Caki2 (cell line): ENCODE data around the gene OLFML1. TPM values are rescaled to one million over a fixed set of nuclear protein-coding genes. Genes with fewer than 3 reads are reported as not detected.
"Not testable (repeated sequence)": the region's sequence is repeated elsewhere in the genome, so short reads cannot be mapped to it uniquely, and the experiment has no call there.

ENCODE experiments used
- DNase-seq: peaks from one replicate; pipeline ENCODE4 v3.0.0-alpha.2; 2015; ENCODE audit warnings: low read depth
- in situ Hi-C: cut with HindIII; loops from 2 replicates; pipeline ENCODE4 v1.10.0; 2016; ENCODE audit warnings: low sequenced_read_pairs, low pct_unique_long_range_greater_than_20kb, mixed read lengths
- total RNA-seq: library from RNA; depleted of rRNA; stranded (reverse); fragments of >200 nt; shearing (Covaris generic); gene quantifications from 2 replicates; pipeline ENCODE4 v1.2.3, GENCODE V29; 2014; ENCODE audit warnings: low replicate concordance

OLFML1 gene
- total RNA-seq, 1 experiment from 2014 or later = not detected

DNA sequence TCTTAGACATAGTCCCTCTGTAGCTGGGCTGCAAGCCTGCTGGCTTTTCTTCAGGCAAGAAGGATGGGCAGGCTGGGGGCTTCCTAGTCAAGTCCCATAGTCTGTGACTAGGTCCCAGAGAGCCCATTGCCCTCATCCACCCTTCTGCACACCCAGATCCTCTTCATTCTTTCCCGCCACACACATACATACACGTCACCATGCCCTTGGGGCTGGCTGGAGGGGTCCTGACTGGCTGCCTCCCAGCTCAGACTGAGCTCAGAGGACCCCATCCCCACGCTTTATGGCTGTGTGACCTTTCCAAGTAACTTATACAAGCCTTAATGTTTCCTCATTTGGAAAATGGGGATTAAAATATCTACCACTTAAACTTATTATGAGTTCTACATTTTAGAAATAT, 14.9 kb downstream of the OLFML1 start:
- in situ Hi-C loops = no loop called here

DNA sequence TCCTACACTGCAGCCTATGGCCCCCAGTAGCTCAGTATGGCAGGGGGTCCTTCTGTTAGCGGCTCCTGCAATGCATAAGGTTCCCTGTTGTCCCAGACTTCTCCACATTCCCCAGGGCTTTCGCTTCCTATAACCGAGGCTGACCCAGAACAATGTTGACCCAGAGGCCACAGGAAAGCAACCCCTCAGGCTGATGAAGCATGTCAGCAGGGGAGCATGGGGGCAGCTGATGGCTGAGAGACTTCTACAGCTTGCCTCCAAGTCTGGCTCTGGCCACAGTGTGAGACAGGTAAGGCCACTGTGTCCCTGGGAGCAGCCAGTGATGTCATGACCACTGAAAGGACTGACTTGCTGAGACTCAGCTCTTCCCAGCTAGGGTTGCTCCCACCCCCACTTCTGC, 15.9 kb downstream of the OLFML1 start:
- in situ Hi-C loops = no loop called here
- DNase-seq = no peak

More for the DNA sequence above, 14.9 kb downstream of the OLFML1 start:
- no peak for DNase-seq

- DNase-seq = no peak
- in situ Hi-C loops = no loop called here
These were observed 16.6 kb downstream of the OLFML1 start for GRCh38 chr11:7501894-7502293.

GRCh38 chr11:7506243-7506642, 20.9 kb downstream of the OLFML1 start:
- in situ Hi-C loops = no loop called here
- no peak for DNase-seq

- in situ Hi-C loops = no loop called here
- no peak for DNase-seq
These were observed 22.8 kb downstream of the OLFML1 start for GRCh38 chr11:7508087-7508486.

DNA sequence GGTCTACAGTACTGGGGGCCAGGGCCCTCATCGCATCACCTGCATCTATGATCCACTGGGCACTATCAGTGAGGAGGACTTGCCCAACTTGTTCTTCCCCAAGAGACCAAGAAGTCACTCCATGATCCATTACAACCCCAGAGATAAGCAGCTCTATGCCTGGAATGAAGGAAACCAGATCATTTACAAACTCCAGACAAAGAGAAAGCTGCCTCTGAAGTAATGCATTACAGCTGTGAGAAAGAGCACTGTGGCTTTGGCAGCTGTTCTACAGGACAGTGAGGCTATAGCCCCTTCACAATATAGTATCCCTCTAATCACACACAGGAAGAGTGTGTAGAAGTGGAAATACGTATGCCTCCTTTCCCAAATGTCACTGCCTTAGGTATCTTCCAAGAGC, 24.7 kb downstream of the OLFML1 start:
- in situ Hi-C loops = no loop called here
- no peak for DNase-seq

DNA sequence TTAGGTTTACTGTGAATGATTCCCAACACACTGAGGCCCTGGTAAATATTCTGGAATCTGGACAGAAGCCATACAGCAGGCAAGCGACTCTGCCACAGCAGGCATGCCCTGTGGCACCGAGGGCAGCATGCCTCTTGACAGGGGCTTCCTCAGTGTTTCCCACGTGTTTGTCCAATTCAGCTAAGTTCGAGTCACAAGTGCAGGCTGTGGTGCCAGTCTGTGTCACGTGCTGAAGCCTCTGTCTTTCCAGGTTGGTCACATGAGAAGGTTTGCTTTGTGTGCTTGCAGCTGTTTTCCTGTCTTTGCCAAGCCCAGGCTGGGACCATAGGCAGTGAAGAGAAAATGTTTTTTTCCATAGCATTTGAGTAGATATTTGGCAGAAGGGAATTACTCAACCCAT, 26.1 kb downstream of the OLFML1 start:
- DNase-seq = no peak
- in situ Hi-C loops = no loop called here

DNA sequence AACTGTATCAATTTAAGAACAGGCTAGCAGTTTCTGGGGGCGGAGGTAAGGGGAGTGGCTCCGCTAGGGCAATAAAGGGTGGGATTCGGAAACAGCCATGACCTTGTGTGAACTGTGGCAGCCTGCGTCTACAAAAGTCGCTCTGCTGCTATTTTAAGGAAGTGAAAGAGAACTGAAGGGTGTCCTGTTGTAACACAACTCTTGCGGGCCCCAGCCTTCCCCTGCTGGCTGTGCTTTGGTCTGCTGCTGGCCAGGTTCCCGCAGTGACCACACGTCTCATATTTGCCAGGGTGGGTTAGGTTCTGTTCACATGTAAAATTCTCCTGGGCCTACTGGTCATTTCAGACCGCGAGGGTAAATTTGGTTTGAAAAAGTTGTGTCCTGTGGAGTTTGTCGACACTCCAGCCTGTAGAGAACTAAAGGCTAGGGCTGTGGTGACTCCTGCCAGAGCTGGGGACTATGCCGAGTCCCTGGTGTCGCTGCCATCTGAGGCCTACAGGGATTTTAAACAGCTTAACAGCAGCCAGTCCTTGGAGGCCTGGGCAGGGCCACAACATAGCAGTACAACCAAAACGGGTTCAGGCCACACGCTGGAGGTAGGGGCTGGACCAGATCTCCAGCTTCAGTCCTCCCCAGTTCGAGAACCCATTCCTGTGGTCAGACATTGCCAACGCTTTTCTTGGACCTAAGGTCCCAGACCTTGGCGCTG, 27.4 kb downstream of the OLFML1 start:
- in situ Hi-C loops = no loop called here

GRCh38 chr11:7513234-7514098, 28.2 kb downstream of the OLFML1 start, which contains the start of gene PPFIBP2:
PPFIBP2 (plus strand) TSS chr11:7513999; CDS start chr11:7549476, 35,477 bp downstream.
- peak; percentile 74 for DNase-seq
- in situ Hi-C loops = no loop called here

More for the DNA sequence above, 27.4 kb downstream of the OLFML1 start:
- no peak for DNase-seq

- in situ Hi-C loops = no loop called here
- no peak for DNase-seq
These were observed 28.8 kb downstream of the OLFML1 start for GRCh38 chr11:7514099-7514591.

DNA sequence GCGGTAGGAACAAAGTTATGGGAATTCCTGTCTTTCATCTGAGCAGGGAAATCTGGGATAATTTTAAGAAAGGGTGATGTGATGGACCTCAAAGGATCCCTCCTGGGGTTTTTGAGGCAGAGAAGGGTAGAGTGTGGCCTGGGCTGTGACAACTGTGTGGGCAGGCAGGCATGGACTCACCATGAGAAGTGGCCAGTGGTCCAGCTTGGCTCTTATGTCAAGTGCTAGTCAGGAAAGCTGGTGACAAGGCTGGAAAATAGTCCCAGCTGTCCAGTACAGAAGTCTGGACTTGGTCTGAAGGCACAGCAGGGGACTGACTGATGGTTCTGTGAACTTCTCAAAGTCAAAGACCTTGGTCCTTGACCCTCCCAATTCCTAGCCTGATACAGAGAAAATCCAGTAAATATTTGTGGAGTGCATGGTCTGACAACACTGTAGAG, 30.2 kb downstream of the OLFML1 start:
- DNase-seq = no peak
- in situ Hi-C loops = no loop called here

DNA sequence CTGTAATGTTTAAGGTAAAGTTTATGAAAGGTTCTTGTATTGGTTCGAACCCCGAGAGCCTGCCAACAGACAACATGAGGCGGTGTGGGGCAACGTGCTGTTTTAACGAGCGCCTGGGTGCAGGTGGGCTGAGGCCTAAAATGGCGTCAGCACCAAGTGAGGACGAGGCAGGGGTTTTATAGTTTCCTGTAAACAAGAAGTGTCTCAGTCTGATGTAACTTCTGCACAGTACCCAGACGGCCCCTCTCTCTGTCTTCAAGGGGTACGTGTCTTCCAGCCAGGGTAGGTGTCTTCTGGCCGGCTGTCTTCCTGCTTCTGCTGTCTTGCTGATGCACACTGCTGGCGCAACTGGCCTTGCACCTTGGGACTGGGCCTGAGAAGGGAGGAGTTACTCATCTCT, 31.2 kb downstream of the OLFML1 start:
- in situ Hi-C loops = no loop called here
- no peak for DNase-seq

- in situ Hi-C loops = not testable (repeated sequence)
These were observed 32.4 kb downstream of the OLFML1 start for GRCh38 chr11:7517743-7518142.

DNA sequence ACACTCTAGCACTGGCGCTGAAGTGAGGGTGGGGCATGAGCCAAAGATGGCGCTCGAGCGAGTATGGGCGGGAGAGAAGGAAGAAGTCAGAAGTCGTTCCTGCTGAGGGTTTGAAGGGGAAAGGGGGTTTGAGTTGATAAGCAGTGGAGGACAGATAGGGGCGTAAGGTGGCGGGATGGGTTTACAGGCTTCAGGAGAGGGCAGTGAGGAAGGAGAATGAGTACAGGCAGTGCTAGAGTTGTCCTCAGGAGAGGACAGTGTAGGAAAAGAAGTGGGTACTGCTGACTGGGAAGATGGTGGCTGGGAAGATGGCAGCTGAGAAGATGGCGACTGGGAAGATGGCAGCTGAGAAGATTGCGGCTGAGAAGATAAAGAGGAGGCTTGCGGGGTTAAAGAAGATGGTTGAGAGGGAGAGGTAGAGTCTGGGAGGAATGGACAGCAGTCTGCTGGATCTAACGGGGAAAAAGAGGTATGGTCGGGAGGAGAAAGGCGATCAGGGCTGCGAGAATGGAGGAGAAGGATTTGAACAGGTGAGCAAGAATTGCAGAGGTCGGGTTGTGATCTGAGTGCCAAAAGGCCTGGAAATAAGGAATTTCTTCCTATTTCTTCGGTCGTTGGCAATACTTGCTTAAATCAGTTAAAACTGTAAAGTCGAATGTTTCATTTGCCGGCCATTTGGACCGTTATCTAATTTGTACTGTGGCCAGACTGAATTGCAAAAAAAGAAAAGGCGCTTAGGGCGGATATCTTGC, 33.7 kb downstream of the OLFML1 start:
- no peak for DNase-seq
- in situ Hi-C loops = no loop called here

More at GRCh38 chr11:7517743-7518142, 32.4 kb downstream of the OLFML1 start:
- not testable (repeated sequence) for DNase-seq

DNA sequence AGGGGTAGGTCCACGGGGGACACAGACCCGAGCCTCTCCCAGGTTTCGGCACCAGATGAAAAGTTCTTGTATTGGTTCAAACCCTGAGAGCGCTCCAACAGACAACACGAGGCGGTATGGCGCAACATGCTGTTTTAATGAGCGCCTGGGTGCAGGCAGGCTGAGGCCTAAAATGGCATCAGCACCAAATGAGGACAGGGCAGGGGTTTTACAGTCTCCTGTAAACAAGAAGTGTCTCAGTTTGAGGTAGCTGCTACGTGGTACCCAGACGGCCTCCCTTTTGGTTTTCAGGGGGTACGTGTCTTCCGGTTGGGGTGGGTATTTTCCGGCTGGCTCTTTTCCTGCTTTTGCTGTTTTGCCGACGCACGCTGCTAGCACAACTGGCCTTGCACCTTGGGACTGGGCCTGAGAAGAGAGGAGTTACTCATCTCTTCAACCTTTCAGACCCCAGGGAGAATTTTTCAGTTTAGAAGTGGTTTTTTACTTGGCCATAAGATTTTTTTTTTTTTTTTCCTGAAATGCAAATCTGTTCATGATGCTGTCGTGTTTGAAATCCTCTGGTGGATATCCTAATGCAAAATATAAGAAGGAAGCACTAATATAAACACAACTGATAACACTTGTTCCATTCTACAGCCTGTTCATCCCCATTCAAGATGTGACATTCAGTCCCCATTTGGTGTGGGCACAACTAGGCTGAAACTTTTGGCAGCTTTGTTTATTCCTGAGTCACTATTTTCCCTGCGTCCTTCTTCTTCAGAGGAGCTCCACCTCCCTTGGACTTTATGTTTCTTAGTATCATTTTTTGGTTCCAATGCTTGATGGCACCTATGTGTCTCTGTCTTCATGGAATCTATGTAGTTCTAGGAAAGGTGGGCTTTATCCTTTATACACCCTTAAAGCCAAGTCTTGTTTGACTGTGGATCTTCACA, 35.0 kb downstream of the OLFML1 start:
- in situ Hi-C loops = no loop called here

DNA sequence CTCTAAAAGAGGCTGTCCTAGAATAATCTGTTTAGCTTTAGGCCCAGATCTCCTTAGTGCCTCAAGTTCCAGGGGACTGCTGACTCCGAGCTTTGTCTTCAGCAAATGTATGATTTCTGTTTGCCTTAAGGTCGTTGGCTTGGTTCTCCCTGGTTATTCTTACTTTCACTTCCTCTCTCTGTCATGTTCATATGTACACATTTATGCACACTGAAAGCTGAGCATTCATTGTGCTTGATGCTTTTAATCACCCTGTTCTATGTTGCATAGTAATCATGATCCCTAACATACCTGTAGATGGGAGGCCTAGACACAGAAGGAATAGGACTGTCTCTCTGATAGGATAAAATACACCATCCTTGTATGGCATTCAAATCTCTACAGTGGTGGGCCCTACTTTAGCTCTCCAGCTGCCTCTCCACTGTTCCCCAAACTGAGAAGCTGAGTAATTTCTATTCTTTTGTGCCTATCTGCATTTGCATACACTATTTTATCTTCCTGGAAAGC, 35.7 kb downstream of the OLFML1 start:
- in situ Hi-C loops = no loop called here
- DNase-seq = no peak

More for the DNA sequence above, 35.0 kb downstream of the OLFML1 start:
- no peak for DNase-seq

GRCh38 chr11:7522121-7522520, 36.8 kb downstream of the OLFML1 start:
- in situ Hi-C loops = no loop called here
- no peak for DNase-seq
